ENCODE measurements around the gene TAOK3.
A peak's percentile ranks its signal among the peaks of the same experiment; 100 is the strongest.

The TAOK3 gene

GRCh38 chr12:118334939-118335567, 37.7 kb downstream of the TAOK3 start:
- DNase-seq = no peak

- no peak for DNase-seq
Observed at GRCh38 chr12:118334241-118334640, 38.5 kb downstream of the TAOK3 start.

GRCh38 chr12:118332511-118332910, 40.2 kb downstream of the TAOK3 start:
- no peak for DNase-seq

GRCh38 chr12:118330421-118331018, 42.2 kb downstream of the TAOK3 start:
- DNase-seq = no peak

GRCh38 chr12:118328486-118329330, 44.0 kb downstream of the TAOK3 start:
- DNase-seq = no peak

- DNase-seq = no peak
Observed at GRCh38 chr12:118327391-118327790, 45.3 kb downstream of the TAOK3 start.

- DNase-seq = no peak
Observed at GRCh38 chr12:118326991-118327390, 45.7 kb downstream of the TAOK3 start.

GRCh38 chr12:118325081-118325480, 47.6 kb downstream of the TAOK3 start:
- DNase-seq = no peak

GRCh38 chr12:118319627-118320026, 53.1 kb downstream of the TAOK3 start:
- DNase-seq = no peak

GRCh38 chr12:118318744-118319143, 54.0 kb downstream of the TAOK3 start:
- no peak for DNase-seq

- no peak for DNase-seq
Observed at GRCh38 chr12:118317729-118318128, 55.0 kb downstream of the TAOK3 start.

- DNase-seq = no peak
Observed at GRCh38 chr12:118315821-118316220, 56.9 kb downstream of the TAOK3 start.

- DNase-seq = no peak
Observed at GRCh38 chr12:118312578-118312977, 60.1 kb downstream of the TAOK3 start.

GRCh38 chr12:118311666-118312065, 61.0 kb downstream of the TAOK3 start:
- DNase-seq = no peak

GRCh38 chr12:118310320-118310719, 62.4 kb downstream of the TAOK3 start:
- DNase-seq = no peak

- DNase-seq = peak; percentile 16
Observed at GRCh38 chr12:118308006-118308405, 64.7 kb downstream of the TAOK3 start.

GRCh38 chr12:118307069-118307954, 65.4 kb downstream of the TAOK3 start:
- DNase-seq = peak; percentile 3

GRCh38 chr12:118304093-118304492, 68.6 kb downstream of the TAOK3 start:
- DNase-seq = no peak

GRCh38 chr12:118302053-118302452, 70.7 kb downstream of the TAOK3 start:
- no peak for DNase-seq

GRCh38 chr12:118299791-118300460, 72.8 kb downstream of the TAOK3 start:
- no peak for DNase-seq

- no peak for DNase-seq
Observed at GRCh38 chr12:118297284-118297683, 75.4 kb downstream of the TAOK3 start.

GRCh38 chr12:118292836-118293235, 79.9 kb downstream of the TAOK3 start:
- no peak for DNase-seq
